Activated gamma-delta T cell treated with anti-CD3 and anti-CD28 coated beads, Interleukin-2, amount 50 U/mL, for 16 hours (primary cell): ENCODE data around the gene TLR1.
"Not testable (repeated sequence)": the region's sequence is repeated elsewhere in the genome, so short reads cannot be mapped to it uniquely, and the experiment has no call there.

Source experiments
- DNase-seq: peaks from one replicate; pipeline ENCODE4 v3.0.0-alpha.2; 2020; ENCODE audit warnings: low read depth

TLR1 gene

GRCh38 chr4:38804654-38805295 is at the start of gene TLR1:
Gene TLR1 (minus strand): TSS chr4:38804791. CDS start chr4:38798831, 5,960 bp downstream.
- no peak for DNase-seq

GRCh38 chr4:38846015-38846414 is 41.4 kb upstream of the TLR1 start:
- DNase-seq: no peak

DNA sequence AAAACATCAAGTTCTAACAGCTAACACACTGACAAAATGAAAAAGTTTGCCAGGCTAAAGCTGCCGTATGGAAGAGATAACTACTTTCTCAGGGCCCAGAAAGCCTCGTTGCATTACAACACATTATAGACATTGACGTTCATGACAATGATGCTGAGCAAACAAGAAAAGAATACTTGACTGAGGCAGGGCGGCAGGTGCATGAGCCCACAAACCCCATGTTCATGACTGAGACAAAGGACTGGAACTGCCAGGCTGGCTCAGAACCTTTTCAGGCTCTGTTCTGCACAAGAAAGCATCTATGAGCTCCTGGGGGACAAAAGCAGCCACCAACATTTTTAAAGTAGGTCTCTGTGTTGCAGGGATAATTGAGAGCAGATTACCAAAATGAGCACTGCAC is 38.4 kb upstream of the TLR1 start:
- no peak for DNase-seq

DNA sequence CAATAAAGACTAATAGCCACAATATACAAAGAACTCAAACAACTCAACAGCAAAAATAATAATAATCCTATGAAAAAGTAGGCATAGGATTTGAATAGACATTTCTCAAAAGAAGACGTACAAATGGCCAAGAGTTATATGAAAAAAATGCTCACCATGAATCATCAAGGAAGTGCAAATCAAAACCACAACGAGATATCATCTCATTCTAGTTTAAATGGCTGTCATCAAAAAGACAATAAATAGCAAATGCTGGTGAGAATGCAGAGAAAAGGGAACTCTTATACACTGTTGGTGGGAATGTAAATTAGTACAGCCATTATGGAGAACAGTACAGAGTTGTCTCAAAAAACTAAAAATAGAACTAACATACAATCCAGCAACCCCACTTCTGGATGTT is 33.3 kb upstream of the TLR1 start:
- DNase-seq: no peak

- DNase-seq: no peak
Measured at GRCh38 chr4:38837334-38837733, 32.7 kb upstream of the TLR1 start.

GRCh38 chr4:38834570-38834969 is 30.0 kb upstream of the TLR1 start:
- no peak for DNase-seq

- DNase-seq: no peak
Measured at GRCh38 chr4:38832624-38833528, 28.3 kb upstream of the TLR1 start.

GRCh38 chr4:38832206-38832605 is 27.6 kb upstream of the TLR1 start:
- DNase-seq: no peak

DNA sequence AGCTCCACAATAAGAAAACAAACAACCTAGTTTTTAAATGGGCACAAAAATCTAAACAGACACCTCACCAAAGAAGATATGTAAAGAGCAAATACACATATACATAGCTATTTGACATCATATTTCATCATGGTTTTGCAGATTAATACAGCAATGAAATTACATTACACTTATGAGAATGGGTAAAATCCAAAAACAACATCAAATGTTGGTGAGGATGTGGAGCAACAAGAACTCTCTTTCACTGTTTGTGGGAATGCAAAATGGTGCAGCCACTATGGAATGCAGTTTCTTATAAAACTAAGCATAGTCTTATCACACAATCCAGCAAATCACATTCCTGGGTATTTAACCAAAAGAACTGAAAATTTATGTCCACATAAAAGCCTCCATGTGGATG is 27.1 kb upstream of the TLR1 start:
- DNase-seq: no peak

- DNase-seq: no peak
Measured at GRCh38 chr4:38829237-38829636, 24.6 kb upstream of the TLR1 start.

- DNase-seq: no peak
Measured at GRCh38 chr4:38823766-38824165, 19.2 kb upstream of the TLR1 start.

DNA sequence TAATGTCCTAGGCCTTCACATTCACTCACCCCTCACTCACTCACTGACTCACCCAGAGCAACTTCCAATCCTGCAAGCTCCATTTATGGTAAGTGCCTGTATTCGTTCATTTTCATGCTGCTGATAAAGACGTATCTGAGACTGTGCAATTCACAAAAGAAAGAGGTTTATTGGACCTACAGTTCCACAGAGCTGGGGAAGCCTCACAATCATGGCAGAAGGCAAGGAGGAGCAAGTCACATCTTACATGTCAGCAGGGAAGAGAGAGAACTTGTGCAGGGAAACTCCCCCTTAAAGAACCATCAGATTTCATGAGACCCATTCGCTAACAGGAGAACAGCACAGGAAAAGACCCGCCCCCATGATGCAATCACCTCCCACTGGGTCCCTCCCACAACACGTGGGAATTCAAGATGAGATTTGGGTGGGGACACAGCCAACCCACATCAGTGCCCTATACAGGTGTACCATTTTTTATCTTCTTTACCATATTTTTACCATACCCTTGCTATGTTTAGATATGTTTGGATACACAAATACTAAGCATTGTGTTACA is 18.2 kb upstream of the TLR1 start:
- no peak for DNase-seq

GRCh38 chr4:38821739-38822138 is 17.1 kb upstream of the TLR1 start:
- DNase-seq: no peak

GRCh38 chr4:38820329-38821061 is 15.9 kb upstream of the TLR1 start:
- no peak for DNase-seq

DNA sequence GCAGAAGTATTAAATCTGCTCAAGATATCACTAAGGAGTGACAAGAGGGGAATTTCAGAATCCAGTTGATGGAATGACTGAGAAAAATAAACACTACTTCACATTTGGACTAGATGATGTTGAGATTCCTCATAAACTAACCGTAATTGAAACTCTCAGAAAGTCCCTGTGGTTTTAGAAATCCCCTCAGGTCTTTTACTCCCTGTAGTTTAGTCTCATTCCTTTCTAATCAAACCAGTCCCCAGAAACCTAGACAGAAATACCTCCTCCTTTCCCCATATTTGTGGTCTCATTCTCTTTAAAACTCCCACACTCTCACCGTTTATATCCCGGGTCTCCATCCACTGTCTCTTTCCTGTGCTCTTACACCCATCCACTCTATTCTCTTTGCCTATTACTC is 15.0 kb upstream of the TLR1 start:
- no peak for DNase-seq

DNA sequence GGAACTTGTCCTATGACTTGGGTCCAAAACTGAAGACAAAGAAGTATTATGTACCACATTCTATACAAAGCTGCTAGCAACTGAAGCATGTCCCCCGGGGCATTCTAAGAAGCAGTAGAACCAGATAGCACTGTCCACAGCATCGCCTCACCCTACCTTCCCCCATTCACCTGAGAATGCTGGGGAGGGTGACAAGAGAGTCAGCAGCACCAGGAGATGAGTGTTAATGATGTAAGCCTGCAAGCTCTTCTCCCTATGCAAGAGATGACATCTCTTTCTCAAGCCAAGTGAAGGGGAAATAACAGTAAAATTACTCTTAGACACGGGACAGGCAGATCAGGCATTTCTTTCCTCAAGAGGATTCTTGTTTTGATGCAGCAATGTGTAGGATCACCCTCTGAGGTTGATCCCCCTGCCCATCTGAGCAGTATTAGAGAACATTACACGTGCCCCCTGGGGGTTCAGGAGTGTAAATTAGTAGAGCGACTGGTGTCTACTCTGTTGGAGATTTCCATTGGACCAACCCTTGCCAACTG is 13.9 kb upstream of the TLR1 start:
- no peak for DNase-seq

DNA sequence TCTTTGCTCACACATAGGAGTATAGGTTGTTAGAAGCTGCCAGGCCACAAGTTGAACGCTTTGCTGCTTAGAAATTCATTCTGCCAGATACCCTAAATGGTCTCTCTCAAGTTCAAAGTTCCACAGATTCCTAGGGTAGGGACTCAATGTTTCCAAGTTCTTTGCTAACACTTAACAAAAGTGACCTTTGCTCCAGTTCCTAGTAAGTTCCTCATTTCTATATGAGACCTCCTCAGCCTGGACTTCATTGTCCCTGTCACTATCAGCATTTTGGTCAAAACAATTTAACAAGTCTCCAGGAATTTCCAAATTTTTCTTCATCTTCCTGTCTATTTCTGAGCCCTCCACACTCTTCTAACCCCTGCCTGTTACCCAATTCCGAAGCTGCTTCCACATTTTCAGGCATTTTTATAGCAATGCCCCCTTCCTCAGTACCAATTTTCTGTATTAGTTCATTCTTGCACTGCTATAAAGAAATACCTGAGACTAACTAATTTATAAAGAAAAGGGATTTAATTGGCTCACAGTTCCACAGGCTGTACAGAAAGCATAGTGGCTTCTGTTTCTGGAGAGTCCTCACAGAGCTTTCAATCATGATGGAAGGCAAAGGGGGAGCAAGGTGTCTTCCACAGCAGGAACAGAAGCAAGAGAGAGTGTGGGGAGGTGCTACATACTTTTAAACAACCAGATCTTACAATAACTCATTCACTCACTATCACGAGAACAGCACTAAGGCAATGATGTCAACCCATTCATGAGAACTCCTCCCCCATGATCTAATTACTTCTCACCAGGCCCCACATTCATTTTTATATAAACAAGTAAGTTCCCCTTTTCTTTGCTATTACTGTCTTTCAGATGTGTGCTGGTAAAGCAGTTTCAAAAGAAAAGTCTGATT is 11.5 kb upstream of the TLR1 start:
- DNase-seq: no peak

DNA sequence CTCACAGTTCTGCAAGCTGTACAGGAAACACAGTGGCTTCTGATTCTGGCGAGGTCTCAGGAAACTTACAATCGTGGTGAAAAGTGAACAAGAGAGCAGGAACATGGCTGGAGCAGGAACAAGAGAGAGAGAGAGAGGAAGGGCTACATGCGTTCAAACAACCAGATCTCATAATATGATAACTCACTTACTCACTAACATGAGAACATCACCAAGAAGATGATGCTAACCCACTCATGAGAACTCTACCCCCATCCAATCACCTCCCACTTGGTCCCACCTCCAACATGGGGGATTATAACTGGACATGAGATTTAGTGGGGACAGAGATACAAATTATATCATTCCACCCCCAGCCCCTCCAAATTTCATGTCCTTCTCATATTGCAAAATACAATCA is 9.8 kb upstream of the TLR1 start:
- DNase-seq: no peak

- no peak for DNase-seq
Measured at GRCh38 chr4:38811297-38811696, 6.7 kb upstream of the TLR1 start.

DNA sequence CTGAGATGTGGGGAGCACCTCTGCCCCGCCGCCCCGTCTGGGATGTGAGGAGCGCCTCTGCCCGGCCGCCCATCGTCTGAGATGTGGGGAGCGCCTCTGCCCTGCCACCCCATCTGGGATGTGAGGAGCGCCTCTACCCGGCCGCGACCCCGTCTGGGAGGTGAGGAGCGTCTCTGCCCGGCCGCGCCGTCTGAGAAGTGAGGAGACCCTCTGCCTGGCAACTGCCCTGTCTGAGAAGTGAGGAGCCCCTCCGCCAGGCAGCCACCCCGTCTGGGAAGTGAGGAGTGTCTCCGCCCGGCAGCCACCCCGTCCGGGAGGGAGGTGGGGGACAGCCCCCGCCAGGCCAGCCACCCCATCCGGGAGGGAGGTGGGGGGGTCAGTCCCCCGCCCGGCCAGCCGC is 2.9 kb upstream of the TLR1 start:
- not testable (repeated sequence) for DNase-seq

- not testable (repeated sequence) for DNase-seq
Measured at GRCh38 chr4:38806251-38806650, 1.7 kb upstream of the TLR1 start.
